GM19463 (cell line): ENCODE results near the gene MME.
"Not testable (repeated sequence)": the region's sequence is repeated elsewhere in the genome, so short reads cannot be mapped to it uniquely, and the experiment has no call there.

Experiments used
- ATAC-seq: cut with Tn5 transposase; IDR thresholded peaks from one replicate; pipeline ENCODE4 v1.9.1; 2021; ENCODE audit warnings: mild to moderate bottlenecking, moderate library complexity; ENCODE audit not compliant: unreplicated experiment

Gene MME

GRCh38 chr3:155083313-155083905, 3.3 kb downstream of the MME start:
- no peak for ATAC-seq

DNA sequence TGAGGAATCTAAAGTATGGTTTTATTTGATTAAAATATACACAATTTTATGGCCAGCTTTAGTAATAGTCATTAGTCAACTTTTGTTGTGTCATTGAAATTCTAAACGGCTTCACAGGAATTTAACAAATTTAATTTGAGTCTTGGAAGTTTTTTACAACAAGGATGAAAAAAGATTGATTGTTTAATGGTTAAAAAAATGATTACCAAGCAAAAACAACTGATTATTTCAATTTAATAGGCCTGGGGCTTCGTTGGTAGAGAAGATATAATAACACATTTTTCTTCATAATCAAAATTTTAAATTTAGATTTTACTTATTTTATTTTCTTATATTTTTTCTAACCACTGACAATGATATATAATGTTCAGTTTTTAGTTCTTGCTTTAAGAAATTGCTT, 4.4 kb downstream of the MME start:
- ATAC-seq: no peak

DNA sequence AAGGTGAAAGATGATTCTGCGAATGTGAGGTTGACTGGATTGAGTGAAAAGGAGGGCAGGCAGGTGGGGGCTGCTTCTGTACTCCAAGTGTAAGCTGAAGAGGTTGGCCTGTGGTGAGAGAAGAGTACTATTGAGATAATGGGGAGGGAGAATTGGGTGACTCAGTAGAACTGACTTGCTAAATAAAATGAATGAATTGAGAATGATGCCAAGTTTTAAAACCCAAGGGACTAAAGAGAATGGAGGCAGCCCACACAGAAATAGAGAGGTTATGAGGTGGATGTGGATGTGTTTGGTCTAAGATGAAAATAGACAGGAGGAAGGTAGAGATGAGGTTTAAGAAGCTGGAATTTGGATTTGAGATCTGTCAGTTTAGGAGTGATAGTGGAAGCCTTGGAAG, 5.9 kb downstream of the MME start:
- no peak for ATAC-seq

GRCh38 chr3:155088706-155089345, 8.7 kb downstream of the MME start:
- ATAC-seq: no peak

GRCh38 chr3:155089495-155089894, 9.4 kb downstream of the MME start:
- no peak for ATAC-seq

DNA sequence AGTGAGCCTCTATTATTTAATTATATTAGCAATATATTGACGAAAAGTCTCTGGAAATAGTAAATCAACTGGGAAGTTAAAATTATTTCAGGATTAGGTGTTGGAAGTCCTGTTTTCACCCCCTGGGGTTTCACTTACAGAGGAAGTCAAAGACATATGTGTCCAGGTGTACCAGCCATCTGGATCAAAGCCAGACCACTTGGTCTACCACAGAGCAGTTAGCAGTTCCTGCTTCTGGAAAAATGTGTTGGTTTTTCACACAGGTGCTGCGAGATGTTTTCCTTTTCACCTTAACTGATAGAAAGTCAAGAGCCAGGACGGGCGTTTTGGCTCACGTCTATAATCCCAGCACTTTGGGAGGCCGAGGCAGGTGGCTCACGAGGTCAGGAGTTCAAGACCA, 13.1 kb downstream of the MME start:
- ATAC-seq: no peak

GRCh38 chr3:155096303-155097008, 16.3 kb downstream of the MME start:
- no peak for ATAC-seq

DNA sequence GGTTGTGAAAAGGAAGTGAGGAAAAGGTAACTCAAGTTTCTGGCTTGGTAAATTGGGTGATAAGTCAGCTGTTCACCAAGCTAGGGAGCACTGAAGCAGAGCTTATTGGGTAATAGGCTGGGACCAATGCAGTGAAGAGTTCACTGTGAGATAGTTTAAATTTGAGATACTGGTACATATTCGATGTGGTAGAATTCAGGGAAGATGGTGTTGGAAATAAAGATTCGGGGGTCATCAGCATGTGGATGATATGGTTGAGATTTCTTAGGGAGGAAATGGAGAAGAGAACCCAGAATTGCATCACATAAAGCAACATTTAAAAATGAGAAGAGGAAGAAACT, 16.9 kb downstream of the MME start:
- no peak for ATAC-seq

GRCh38 chr3:155101398-155101797, 21.3 kb downstream of the MME start:
- no peak for ATAC-seq

GRCh38 chr3:155102329-155102728, 22.2 kb downstream of the MME start:
- ATAC-seq: no peak

DNA sequence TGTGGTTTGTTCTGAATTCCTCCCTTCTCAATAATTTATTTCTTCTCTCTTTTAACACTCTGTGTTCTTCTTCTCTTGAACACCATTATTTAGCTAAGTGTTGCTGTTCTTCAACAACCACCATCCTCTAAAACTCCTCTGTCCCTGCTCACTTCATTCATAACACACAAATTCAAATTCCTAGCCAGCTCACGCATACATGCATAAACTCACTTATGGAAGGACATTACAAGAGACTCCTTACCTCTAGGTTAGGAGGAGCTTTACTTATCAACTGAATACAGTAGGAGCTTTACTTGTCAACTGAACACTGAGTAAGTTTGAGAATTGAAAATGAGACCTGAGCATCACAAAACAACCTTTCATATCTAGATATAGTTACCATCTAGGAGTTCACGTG, 23.6 kb downstream of the MME start:
- no peak for ATAC-seq

GRCh38 chr3:155106119-155106518, 26.0 kb downstream of the MME start:
- no peak for ATAC-seq

GRCh38 chr3:155110022-155110421, 29.9 kb downstream of the MME start:
- ATAC-seq: no peak

GRCh38 chr3:155110996-155111901, 31.1 kb downstream of the MME start:
- ATAC-seq: no peak

DNA sequence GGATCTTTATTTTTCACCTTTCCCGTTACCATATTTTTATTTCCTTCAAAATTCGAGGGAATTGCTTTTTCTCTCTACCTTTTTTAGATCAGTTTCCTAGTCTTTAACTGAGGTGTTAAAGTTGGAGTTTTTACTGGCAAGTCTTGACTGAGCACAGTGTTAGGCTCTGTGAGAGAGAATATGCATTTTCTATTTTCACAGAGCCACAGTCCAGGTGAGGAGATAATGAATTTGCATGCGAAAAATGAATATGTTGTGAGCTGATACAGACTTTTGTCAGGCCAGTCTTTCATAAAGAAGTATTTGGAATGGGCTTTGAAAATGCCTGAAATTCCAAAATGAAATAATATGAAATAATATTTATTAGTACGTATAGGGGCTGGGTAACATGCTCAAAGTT, 31.9 kb downstream of the MME start:
- no peak for ATAC-seq

DNA sequence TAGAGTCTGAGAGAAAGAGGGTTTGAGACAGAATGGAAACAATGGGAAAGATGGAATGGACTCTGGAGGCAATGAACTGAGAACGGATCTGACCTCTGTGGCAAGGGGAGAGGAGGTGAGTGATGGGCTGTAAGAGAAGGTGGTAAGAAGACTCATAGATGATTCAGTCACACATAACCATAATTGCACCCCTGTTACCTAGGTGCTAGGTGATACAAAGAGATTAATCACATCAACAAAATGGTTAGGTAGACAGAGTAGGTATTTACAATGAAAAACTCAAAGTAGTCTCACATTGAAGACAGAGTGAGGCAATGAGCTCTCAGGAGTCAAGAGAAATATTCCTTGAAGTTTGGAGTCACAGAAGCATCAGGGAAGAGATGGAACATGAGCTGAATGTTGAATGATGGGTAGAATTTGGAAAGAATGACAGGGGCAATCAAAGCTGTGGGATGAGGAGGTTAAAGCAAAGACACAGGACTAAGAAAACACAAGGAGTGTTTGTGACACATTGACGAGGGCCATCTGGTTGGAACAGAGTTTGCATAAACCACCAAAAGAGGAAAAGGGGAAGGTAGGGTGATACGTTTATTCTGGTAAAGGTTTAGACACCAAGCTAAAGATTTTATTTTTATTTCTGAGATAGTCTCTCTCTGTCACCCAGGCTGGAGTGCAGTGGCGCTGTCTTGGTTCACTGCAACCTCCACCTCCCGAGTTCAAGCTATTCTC, 32.7 kb downstream of the MME start:
- no peak for ATAC-seq

DNA sequence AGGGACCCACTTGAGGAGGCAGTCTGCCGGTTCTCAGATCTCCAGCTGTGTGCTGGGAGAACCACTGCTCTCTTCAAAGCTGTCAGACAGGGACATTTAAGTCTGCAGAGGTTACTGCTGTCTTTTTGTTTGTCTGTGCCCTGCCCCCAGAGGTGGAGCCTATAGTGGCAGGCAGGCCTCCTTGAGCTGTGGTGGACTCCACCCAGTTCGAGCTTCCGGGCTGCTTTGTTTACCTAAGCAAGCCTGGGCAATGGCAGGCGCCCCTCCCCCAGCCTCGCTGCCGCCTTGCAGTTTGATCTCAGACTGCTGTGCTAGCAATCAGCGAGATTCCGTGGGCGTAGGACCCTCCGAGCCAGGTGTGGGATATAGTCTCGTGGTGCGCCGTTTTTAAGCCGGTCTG, 44.6 kb downstream of the MME start:
- not testable (repeated sequence) for ATAC-seq

GRCh38 chr3:155129396-155129795, 49.3 kb downstream of the MME start:
- no peak for ATAC-seq

DNA sequence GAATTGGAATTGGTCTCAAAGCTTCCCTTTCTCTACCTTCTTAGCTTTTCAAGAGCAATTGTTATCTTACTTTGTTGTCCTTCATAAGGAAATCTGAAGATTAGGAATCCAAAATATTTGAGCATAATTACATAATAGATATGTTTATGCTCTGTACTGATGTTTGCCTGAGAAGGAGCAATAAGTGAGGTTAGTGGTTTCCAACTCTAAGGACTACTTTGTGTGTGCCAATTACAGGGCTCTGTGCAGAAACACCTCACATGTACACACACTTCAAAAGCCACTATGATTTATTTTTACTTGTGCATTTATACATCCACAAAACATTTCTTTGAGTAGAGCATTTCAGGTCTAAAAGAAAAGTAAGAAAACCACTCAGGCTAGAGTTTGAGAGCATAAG, 49.9 kb downstream of the MME start:
- ATAC-seq: no peak

GRCh38 chr3:155131104-155131503, 51.0 kb downstream of the MME start:
- ATAC-seq: peak; percentile 90

DNA sequence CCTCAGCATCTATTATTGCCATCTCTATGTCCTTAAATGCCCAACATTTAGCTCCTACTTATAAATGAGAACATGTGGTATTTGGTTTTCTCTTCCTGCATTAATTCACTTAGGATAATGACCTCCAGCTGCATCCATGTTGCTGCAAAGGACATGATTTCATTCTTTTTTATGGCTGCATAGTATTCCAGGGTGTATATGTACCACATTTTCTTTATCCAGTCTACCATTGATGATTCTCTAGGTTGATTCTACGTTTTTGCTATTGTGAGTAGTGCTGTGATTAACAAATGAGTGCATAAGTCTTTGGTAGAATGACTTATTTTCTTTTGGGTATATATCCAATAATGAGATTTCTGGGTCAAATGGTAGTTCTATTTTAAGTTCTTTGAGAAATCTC, 54.2 kb downstream of the MME start:
- ATAC-seq: not testable (repeated sequence)
